Loucy (cell line): ENCODE measurements around the gene UBE2D2.

ENCODE experiments used
- EZH2phosphoT487 ChIP-seq: fragments of 200-600 bp; IDR thresholded peaks from 2 replicates; pipeline ENCODE4 v1.6.1; 2018; ENCODE audit warnings: antibody characterized with exemption, mild to moderate bottlenecking, moderate library complexity, borderline replicate concordance
- TF ChIP-seq, protein P1 (sequence below): fragments of 200-600 bp; sonication (generic); conservative IDR thresholded peaks from 2 replicates; pipeline ENCODE4 v1.5.1; 2014; ENCODE audit warnings: mild to moderate bottlenecking, antibody characterized with exemption, low read length

DNA sequence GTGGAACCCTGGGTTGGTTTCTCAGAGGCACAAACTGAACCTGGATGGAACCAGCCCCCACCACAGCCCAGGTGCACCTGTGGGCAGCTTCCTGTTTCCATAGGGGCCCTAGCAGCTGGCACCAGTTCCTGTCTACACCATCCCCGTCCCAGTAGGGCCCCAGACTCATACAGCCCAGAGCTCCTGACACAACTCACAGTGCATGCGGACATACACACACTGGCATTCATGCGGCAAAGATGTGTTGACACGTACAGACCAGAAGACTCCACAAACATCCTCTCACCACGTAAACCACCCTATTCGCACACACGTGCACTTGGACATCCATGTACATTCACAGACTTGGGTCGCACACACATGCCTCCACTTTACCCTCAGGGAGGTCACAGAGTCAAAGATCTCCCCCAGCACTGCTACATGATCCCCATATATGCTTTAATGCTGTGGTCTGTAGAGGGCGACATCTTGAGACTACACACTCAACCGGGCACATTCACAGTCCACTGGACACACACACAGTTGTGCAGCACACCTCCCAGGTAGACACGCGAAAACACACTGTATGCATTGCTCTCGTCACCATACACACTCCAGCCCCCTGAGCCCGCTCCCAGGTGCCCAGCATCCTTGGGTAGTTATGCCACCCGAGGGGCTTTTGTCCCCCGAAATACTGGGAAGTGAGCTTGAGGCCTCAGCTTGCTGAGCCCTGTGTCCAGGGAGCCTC is 109.4 kb downstream of the UBE2D2 start:
- TF ChIP-seq, protein P1, sequence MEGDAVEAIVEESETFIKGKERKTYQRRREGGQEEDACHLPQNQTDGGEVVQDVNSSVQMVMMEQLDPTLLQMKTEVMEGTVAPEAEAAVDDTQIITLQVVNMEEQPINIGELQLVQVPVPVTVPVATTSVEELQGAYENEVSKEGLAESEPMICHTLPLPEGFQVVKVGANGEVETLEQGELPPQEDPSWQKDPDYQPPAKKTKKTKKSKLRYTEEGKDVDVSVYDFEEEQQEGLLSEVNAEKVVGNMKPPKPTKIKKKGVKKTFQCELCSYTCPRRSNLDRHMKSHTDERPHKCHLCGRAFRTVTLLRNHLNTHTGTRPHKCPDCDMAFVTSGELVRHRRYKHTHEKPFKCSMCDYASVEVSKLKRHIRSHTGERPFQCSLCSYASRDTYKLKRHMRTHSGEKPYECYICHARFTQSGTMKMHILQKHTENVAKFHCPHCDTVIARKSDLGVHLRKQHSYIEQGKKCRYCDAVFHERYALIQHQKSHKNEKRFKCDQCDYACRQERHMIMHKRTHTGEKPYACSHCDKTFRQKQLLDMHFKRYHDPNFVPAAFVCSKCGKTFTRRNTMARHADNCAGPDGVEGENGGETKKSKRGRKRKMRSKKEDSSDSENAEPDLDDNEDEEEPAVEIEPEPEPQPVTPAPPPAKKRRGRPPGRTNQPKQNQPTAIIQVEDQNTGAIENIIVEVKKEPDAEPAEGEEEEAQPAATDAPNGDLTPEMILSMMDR = peak; percentile 66
- no peak for TF ChIP-seq EZH2phosphoT487
